GM18511 (cell line): ENCODE results near the gene OR2AG1.

Source experiments
- ATAC-seq: cut with Tn5 transposase; IDR thresholded peaks from one replicate; pipeline ENCODE4 v1.9.1; 2021; ENCODE audit warnings: mild to moderate bottlenecking, moderate library complexity; ENCODE audit not compliant: unreplicated experiment

OR2AG1 gene, protein sequence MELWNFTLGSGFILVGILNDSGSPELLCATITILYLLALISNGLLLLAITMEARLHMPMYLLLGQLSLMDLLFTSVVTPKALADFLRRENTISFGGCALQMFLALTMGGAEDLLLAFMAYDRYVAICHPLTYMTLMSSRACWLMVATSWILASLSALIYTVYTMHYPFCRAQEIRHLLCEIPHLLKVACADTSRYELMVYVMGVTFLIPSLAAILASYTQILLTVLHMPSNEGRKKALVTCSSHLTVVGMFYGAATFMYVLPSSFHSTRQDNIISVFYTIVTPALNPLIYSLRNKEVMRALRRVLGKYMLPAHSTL

DNA sequence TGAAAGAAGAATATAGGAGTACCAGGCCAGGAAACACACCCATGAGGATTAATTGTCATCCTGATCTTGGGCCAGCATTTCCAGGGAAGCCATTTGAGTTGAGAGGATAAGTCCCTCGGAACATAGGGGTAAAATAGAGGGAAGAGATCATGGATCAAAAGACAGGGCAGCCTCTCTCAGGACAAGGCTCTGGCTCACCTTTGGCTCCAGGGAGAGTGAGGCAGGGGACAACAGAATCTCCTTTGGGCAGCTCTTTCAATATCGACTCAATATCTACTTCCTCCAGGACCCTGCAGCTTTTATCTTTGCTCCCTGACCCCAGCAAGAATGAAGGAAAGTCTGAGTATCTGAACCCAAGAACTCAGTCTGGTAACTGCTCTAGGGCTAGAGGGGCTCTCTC, at the start of gene OR2AG1:
Gene OR2AG1, plus strand, starts transcription at position 301 of the 400 bp plus-strand sequence. CDS start 2,018 bp downstream, outside the sequence.
- no peak for ATAC-seq

DNA sequence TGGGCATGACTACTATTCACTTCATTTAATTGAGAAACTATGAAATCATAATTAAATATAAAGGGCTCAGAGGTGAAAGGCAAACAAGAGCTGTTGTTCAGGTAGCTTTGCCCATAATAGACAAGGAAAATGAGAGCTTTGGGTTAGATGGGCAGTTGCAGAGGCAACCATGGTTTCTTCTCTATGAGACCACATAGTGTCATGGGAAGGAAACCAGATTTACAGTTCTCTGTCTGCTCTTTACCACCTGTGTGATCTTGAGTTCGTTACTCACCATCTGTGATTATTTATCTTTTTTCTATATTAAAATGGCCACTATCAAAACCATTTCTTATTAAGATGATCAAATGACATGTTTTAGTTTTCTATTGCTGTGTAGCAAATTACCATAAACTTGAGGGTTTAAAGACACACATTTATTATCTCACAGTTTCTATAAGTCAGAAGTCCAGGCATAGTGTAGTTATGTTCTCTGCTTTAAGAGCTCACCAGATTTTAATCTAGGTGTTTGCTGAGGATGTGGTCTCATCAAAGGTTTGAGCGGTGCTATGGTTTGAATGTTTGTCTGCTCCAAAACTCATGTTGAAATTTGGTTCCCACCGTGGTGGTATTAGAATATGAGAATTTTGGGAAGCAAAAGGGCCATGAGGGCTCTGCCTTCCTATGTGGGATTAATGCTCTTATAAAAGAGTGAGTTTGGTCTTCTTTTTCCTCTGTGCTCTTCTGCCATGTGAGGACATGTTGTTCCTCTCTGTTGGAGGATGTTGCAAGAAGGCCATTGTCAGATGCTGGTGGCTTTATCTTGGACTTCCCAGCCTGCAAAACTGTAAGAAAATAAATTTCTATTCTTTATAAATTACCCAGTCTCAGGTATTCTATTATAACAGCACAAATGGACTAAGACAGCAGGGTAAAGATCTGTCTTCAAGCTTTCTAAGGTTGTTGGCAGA, 49.2 kb upstream of the OR2AG1 start:
- no peak for ATAC-seq

DNA sequence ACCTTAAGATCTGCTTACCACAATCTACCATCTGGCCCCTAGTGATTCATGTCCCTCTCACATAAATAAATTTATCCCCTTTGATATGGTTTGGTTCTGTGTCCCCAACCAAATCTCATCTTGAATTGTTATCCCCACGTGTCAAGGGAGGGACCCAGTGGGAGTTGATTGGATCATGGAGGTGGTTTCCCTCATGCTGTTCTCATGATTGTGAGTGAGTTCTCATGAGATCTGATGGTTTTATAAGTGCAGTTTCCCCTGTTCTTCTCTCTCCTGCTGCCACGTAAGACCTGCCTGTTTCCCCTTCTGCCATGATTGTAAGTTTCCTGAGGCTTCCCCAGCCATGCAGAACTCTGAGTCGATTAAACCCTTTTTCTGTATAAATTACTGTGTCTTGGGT, 48.2 kb upstream of the OR2AG1 start:
- ATAC-seq = no peak

DNA sequence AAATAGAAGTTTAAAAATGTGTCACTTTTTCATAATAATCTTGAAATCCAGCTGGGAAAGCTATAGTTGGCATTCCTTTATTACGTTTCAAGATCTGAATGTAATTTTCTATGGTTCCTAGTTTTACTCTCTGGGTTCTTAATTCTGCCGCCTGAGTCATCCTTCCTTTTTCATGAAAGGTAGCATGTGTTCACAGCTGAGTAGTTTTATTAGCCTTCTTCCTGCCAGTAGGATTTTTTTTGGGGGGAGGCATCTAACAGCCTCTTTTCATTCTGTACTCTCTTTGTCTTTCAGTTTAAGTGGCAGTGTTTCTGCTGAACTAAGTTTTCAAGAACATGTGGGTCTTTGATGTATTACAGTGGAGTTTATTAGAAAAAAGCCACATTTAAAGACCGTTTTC, 47.5 kb upstream of the OR2AG1 start:
- no peak for ATAC-seq

DNA sequence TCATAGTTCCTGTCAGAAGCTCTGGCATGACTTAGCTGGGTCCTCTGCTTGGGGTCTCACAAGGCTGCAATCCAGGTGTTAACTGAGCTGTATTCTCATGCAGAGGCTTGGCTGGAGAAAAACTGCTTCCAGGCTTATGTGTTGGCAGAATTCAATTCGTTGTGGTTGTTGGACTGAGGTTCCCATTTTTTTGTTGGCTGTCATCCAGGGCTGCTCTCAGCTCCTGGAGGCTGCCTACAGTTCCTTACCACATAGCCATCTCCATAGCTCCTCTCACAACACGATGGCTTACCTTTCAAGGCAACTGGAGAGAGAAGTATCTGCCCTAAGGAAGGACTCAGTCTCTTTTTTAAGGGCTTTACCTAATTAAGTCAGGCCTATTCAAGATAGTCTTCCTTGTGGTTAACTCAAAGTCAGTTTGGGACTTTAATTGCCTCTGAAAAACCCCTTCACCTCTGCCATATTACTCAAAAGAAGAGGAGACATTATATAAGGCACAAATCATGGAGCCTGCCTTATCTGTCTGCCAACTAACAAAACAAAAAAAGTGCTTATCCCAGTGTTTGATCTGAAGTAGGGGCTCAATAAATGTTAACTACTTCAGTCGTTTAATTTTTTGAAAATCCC, 46.2 kb upstream of the OR2AG1 start:
- ATAC-seq = no peak

DNA sequence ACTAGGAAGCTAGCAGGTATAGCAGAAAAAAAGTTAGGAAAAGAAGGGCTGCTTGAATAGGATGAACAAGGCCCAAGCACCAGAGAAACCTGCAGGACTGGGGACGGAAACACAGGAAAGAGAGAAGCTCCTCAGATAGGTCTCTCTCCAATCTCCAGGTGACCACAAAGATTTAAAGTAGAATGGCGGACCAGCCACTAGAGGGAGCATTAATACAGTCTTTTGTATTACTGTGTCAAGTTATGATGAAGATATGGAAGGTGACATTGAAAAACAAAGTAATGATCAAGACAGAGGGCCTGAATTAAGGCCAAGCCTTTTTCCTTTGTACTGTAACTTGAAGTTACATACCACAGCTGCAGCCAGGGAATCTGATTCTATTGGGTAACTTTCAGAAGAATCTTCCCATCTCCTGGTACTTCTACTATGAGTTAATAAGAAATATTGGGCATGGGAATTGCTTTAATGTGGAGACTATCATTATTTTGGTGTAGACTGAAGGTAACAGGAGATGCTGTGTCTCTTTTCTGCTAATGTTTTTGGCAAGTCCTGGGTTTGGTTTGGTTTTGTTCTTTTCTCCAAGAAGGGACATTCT, 44.9 kb upstream of the OR2AG1 start:
- ATAC-seq = peak; percentile 85

DNA sequence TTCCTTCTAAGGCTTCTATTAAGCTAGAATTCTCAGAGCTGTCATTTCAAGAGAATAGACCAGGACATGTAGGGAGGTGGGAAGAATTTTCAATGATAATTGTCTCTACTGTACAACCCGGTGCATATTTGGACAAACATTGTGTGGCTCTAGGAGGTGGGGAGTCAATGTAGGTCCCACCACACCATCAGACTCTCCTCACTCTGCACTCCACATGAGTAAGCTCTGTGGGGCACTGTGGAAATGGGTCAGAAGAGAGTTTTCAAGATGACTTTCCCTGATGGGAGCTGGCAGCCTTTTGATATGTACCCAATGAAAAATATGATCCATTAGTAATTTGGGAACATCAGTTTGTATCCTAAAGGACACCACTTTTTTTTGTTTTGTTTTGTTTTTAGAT, 44.2 kb upstream of the OR2AG1 start:
- no peak for ATAC-seq

DNA sequence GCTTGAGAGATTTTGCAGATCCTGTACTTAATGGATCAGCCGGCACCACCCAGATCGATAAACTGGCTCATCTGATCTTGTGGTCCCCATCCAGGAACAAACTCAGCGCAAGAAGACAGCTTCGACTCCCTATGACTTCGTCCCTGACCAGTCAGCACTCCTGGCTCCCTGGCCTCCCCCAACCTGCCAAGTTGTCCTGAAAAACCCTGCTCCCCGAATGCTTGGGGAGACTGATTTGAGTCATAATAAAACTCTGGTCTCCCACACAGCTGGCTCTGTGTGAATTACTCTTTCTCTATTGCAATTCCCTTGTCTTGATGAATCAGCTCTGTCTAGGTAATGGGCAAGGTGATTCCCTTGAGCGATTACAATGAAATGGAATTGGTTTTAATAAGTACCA, 40.6 kb upstream of the OR2AG1 start:
- no peak for ATAC-seq

DNA sequence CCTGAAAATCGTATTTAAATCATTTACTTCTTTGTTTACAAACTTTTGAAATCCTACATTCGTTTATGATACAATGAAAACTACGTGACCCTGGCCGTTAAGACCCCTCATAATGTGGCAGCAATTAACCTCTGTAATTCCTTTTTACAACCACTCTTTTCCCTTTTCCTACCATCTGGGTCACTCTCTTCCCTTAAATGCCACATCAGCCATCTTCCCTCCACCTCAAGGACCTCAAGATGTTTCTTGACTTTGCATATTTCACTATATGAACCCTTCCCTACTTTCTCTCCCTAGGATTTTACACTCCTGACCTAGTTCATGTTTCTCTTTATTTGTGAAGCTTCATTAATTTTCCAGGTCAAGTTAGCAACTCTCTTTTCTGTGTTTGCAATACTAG, 37.8 kb upstream of the OR2AG1 start:
- ATAC-seq = no peak

DNA sequence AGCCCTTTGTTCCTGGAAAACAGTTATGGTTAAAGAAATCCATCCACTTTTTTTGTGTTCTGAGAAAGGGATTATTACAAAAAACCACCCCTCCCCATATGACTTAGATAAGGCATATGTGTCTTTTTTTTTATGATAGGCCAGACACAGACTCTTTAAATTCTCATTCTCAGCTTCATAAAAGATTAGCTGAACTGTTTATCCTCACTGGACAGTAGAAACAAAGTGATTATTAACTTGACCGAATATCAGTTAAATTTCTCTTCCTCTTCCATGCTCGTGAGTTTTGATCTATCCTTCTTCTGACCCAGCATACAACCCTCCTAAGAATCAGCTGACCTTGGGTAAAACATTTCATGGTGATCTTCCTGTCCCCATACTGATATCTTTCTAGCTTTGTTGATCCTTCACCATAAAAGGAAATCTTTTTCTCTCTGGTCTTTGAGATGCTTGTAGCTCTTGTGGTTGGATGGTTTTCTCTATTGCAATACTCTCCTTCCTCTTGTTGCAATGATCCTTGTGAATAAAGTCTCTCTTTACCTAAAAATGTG, 37.3 kb upstream of the OR2AG1 start:
- peak; percentile 68 for ATAC-seq

DNA sequence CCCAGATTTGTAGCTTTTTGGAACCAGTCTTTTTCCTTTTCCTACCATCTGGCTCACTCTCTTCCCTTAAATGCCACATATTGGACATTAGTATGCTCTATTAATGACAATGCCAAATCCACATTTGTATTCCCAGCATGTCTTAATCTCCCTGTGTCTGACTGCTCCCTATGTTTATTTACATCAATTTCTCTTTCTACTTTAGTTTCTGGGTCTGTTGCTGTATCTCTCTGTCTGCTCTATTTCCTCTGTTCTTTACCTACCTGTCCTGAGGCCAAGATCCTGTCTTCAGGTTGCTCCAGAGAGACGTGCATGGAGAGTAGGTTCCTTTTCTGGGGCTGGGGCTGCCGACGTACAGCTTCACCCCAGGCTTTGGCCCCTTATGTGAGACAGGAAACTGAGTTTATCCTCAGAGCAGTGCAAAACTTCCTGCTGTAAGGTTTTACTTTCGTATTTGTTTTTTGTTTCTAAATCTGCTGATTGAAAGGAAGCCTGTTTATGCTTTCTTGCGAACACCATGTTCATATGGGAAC, 36.7 kb upstream of the OR2AG1 start:
- ATAC-seq = peak; percentile 85

DNA sequence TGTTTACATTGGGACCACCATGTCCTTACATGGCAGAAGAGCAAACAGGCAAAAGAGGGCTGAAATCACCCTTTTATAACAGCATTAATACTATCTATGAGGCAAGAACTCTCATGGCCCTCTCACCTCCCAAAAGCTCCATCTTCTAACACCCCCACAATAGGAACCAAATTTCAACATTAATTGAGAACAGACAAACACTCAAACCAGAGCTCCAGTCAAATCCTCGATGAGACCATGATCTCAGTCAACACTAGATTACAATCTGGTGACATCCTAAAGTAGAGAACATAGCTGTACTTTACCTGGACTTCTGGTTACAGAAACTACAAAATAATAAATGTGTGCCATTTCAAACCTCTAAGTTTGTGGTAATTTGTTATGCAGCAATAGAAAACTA, 36.2 kb upstream of the OR2AG1 start:
- peak; percentile 35 for ATAC-seq

DNA sequence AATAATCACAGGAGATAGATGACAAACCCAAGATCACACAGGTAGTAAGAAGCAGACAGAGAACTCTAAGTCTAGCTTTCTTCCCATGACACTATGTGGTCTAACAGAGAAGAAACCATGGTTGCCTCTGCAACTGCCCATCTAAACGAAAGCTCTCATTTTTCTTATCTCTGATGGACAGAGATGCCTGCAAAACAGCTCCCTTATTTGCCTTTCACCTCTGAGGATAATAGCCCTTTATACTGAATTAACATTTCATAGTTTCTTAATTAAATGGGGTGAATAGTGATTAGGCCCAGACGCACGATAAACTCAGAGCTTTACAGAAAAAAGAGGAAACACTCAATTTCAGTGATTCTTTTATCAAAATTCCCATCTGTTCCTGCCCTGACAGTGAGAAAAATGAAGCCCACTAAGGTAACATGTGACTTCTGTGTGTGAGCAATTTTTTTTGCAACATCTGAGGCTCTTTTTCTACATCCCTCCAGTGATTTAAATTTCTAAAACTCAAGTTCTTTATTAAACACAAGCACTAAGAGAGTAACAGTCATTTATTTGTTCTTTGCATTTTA, 35.6 kb upstream of the OR2AG1 start:
- no peak for ATAC-seq

DNA sequence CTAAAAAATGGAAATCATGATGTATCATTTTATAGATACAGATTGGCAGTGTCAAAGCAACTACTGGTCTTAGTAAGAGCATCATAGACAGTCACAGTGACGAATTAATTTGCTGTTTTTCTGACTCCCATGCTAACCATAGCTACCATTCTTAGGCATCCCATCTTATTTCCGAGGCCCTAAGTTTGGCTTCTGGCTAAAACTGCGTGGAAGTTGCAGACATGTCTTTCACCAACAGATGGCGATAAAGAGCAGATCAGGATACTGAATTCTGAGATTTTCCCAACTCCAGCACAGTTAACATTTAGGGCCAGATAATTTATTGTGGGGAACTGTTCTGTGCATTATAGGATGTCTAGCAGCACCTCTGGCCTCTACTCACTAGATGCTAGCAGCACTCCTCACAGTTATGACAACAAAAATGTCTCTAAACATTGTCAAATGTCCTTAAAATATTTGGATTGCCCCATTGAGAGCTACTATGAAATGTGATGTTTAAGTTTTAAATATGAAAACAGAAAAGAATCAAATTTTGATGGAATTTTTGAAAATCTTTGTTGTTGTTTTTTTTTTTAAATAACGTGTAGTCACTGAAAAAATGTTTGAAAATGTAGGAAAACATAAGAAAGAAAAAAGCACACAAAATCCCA, 27.4 kb upstream of the OR2AG1 start:
- no peak for ATAC-seq

DNA sequence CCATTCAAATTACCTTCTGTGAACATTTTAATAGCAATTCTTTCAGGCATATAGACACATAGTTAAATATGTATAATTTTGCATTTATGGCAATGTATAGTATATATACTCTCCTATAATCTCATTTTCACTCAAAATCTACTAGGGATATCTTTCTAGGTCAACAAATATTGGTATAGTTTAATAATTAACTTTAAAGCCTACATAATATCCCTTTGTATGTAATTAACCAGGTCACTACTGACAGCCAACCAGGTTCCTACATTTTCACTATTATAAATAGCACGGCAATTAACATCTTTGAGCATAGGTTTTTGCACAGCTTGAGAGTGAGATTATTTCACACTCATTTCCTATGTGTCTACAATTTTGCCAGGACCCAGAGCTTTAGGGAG, 26.9 kb upstream of the OR2AG1 start:
- ATAC-seq = no peak

DNA sequence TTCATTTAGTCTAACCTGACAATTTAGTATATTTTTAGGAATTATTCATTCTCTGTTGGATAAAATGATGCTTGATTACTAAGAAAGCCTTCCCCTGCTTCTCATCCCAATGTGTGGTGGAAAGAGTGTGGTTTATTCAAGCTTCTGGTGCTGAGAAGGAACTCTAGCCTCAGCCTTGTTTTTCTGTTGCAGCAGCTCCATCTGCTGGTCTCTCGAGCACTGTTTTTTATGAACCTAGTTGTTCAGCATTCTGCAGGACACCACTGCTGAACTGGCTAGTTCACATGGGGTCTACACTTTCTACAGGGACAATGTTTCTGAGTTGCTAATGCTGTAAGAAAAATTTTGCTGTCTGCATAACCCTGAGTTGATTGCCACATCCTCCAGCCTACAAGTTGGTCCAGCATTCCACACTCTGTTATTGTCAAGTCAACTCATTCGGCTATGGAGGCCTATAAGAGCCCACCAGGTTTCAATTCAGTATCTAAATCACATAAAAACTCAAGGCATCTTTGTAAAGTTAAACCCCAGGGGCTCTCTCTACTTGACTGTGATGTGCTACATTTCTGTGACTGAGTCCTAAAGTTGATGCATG, 25.4 kb upstream of the OR2AG1 start:
- peak; percentile 87 for ATAC-seq

DNA sequence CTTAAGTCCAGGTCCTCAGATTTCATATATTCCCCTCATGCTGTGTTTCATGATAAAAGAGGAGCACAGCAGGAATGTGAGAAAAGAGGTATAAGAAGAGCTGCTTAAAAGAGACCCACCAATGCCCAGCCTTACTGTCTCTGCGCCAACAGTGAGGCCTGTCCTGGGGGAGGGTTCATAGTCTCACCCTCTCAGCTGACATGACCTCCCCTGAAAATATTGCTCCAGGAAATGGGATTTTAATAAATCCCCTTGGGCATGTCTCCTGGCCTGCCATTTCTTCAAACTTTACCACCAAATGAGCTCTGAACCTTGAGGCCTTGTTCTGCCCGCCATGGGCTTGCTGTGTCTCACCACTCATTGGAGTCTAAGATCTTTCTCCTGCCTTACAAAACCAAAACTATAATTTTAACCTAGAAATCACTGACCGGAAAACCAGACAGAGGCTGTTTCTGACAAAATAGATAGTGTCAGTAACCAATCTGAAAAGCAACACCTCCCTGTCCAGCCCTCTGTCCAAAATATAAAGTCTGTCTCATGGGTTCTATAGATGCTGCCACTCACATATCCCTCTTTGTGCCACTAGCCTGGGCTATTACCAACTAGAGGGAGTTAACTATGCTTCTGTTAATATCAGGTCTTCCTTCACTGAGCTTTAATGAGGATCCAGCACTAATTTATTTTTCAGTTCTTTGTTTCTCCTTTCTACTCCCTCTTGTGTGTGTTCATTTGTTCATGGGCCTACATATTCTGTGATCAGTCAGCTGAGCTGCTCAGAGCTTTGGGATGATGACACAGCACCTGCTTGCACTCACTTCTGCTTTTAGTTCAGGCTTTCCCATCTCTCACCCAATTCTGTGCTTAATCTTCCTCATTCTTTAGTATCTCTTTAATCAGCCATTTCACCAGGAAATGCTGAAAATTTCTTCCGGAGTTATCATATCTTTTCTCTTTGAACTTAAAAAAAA, 10.6 kb upstream of the OR2AG1 start, which contains the start of gene OR2AG2:
Gene OR2AG2, minus strand, starts transcription at position 51 of the 968 bp plus-strand sequence. CDS start 3,019 bp downstream, outside the sequence.
- peak; percentile 93 for ATAC-seq

DNA sequence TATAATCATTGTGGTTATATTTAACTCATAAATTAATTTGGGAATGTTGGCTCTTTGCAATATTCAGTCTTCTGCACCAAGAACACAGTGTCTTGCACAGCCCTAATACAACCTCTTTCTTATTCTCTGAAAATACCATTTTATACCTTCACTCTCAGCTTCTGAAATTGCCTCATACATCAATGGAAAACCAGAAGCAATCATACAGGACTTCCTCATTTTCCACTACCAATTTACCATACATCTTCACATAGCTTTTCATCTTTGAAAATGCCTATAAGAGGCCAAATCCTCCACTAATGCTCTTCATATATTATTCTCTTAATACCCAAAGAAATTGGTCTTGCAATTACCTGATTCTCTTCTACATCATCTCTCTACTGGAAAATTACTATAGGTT, 4.3 kb upstream of the OR2AG1 start:
- ATAC-seq = no peak
